Keratinocyte (primary cell): ENCODE measurements around the gene ADAMTS10. TPM values are rescaled to one million over a fixed set of nuclear protein-coding genes. Genes with fewer than 3 reads are reported as not detected.

Source experiments
- DNase-seq: peaks from one replicate; pipeline ENCODE4 v3.0.0-alpha.2; 2011; ENCODE audit warnings: low read depth, missing footprints, low spot score
- FAIRE-seq: peaks from 2 replicates; lab custom pipeline; 2011; peaks lifted over from hg19 to GRCh38; lab: Jason Lieb, UNC
- H2AFZ ChIP-seq: 2 replicates; pipeline ENCODE4 v1.6.0; 2012; ENCODE audit warnings: low read length, control low read depth, inconsistent platforms; ENCODE audit not compliant: control insufficient read depth
- H3K27ac ChIP-seq: 2 replicates; pipeline ENCODE4 v1.5.1; 2011; ENCODE audit warnings: low read length; ENCODE audit not compliant: control insufficient read depth, insufficient read depth
- H3K27me3 ChIP-seq: 3 replicates; pipeline ENCODE4 v1.6.0; 2011; ENCODE audit warnings: low read length; ENCODE audit not compliant: control insufficient read depth, insufficient read depth; ENCODE audit errors: extremely low read depth
- H3K36me3 ChIP-seq, 2 experiments: 2 replicates in 1 of 2; 3 replicates in 1 of 2; pipeline ENCODE4 v1.5.1; 2011; ENCODE audit warnings: low read length in 2 of 2, mild to moderate bottlenecking in 1 of 2; ENCODE audit not compliant: control insufficient read depth in 2 of 2, insufficient read depth in 2 of 2; ENCODE audit errors: extremely low read depth in 1 of 2
- H3K4me1 ChIP-seq: 3 replicates; pipeline ENCODE4 v1.5.1; 2011; ENCODE audit warnings: low read length; ENCODE audit not compliant: control insufficient read depth, insufficient read depth; ENCODE audit errors: extremely low read depth
- H3K4me2 ChIP-seq: 3 replicates; pipeline ENCODE4 v1.6.0; 2011; ENCODE audit warnings: low read depth, low read length; ENCODE audit not compliant: control insufficient read depth, insufficient read depth; ENCODE audit errors: extremely low read depth
- H3K4me3 ChIP-seq, 3 experiments: fragments of 200-600 bp in 1 of 3; sonication (generic) in 1 of 3; 2 replicates in 2 of 3; 3 replicates in 1 of 3; pipeline ENCODE4 v1.5.1; 2011 to 2016; ENCODE audit warnings: low read length in 3 of 3, mild to moderate bottlenecking in 3 of 3, control low read depth in 2 of 3, inconsistent platforms in 1 of 3, low read depth in 1 of 3, mixed read lengths in 1 of 3, mixed run types in 1 of 3, moderate library complexity in 1 of 3; ENCODE audit not compliant: control insufficient read depth in 2 of 3, insufficient read depth in 2 of 3; ENCODE audit errors: extremely low read depth in 1 of 3
- H3K79me2 ChIP-seq: 2 replicates; pipeline ENCODE4 v1.6.0; 2012; ENCODE audit warnings: low read length; ENCODE audit not compliant: control insufficient read depth, insufficient read depth
- H3K9ac ChIP-seq: 3 replicates; pipeline ENCODE4 v1.6.0; 2011; ENCODE audit warnings: low read length; ENCODE audit not compliant: control insufficient read depth, insufficient read depth; ENCODE audit errors: extremely low read depth
- H3K9me1 ChIP-seq: 3 replicates; pipeline ENCODE4 v1.6.0; 2011; ENCODE audit warnings: low read length; ENCODE audit not compliant: control insufficient read depth, insufficient read depth; ENCODE audit errors: extremely low read depth
- H3K9me3 ChIP-seq: 2 replicates; pipeline ENCODE4 v1.5.1; 2012; ENCODE audit warnings: low read depth, low read length; ENCODE audit not compliant: control insufficient read depth
- H4K20me1 ChIP-seq: 3 replicates; pipeline ENCODE4 v1.6.0; 2011; ENCODE audit warnings: low read length; ENCODE audit not compliant: control insufficient read depth, insufficient read depth; ENCODE audit errors: extremely low read depth
- EZH2 ChIP-seq: IDR thresholded peaks from one replicate; pipeline ENCODE4 v1.6.1; 2012; ENCODE audit warnings: inconsistent platforms, mild to moderate bottlenecking, low read length, moderate library complexity
- dilution Hi-C: fragments of 300-500 bp; cut with MboI; formaldehyde crosslinking; loops from one replicate; pipeline ENCODE4 v1.7.0; 2020; ENCODE audit warnings: low sequenced_read_pairs; ENCODE audit not compliant: extremely low pct_ligation_motif_present
- polyA plus RNA-seq, 5 experiments: library from polyadenylated mRNA; depleted of rRNA in 3 of 5; stranded (reverse) in 3 of 5; stranded (forward) in 1 of 5; unstranded in 1 of 5; fragments of >200 nt; gene quantifications; 1 replicate in 1 of 5; 2 replicates in 3 of 5; 3 replicates in 1 of 5; pipeline versions ENCODE4 v1.2.1 to v1.2.3, GENCODE V29; 2011 to 2012; ENCODE audit warnings: missing spikeins in 2 of 5, low read depth in 1 of 5, low replicate concordance in 1 of 5
- TF ChIP-seq, protein P1 (sequence below), 3 experiments: IDR thresholded peaks in 1 of 3; conservative IDR thresholded peaks in 1 of 3; optimal IDR thresholded peaks in 1 of 3; 2 replicates in 2 of 3; 3 replicates in 1 of 3; pipeline versions ENCODE3 to v1.5.1; 2011; ENCODE audit warnings: low read length in 3 of 3, mild to moderate bottlenecking in 3 of 3, moderate library complexity in 2 of 3, control low read depth in 1 of 3, inconsistent platforms in 1 of 3; ENCODE audit not compliant: insufficient read depth in 2 of 3; ENCODE audit errors: extremely low read depth in 1 of 3

The ADAMTS10 gene
- polyA plus RNA-seq, 1 donor (not counting 4 experiments of a cell fraction or from before 2014, with no cell fraction given): not detected

DNA sequence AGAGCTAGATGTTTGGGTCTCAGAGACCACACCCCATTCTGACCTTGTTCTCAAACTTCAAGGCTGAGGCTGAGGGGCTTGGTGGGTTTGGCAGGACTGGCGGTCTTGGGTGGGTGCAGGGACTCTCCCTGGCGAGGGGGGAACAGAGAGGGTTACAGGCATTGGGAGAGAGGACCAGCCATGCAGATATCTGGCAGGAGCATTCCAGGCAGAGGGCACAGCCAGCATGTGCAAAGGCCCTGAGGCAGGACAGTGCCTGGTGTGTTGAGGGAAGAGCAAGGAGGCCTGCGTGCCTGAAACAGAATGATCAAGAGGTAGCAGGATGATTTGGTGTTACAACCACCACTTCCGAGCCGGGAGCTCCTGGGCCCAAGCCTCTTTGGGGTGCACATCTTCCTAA is 47.4 kb upstream of the ADAMTS10 start:
- DNase-seq (no peak), FAIRE-seq (no peak)
- no peaks in the 10 kb centered on the region for H3K79me2 ChIP-seq
- H3K9me3 ChIP-seq: no peaks in the 10 kb centered on the region
- TF ChIP-seq, protein P1, sequence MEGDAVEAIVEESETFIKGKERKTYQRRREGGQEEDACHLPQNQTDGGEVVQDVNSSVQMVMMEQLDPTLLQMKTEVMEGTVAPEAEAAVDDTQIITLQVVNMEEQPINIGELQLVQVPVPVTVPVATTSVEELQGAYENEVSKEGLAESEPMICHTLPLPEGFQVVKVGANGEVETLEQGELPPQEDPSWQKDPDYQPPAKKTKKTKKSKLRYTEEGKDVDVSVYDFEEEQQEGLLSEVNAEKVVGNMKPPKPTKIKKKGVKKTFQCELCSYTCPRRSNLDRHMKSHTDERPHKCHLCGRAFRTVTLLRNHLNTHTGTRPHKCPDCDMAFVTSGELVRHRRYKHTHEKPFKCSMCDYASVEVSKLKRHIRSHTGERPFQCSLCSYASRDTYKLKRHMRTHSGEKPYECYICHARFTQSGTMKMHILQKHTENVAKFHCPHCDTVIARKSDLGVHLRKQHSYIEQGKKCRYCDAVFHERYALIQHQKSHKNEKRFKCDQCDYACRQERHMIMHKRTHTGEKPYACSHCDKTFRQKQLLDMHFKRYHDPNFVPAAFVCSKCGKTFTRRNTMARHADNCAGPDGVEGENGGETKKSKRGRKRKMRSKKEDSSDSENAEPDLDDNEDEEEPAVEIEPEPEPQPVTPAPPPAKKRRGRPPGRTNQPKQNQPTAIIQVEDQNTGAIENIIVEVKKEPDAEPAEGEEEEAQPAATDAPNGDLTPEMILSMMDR (optimal IDR thresholded peaks at IDR 0.05 in 1 of 3, IDR thresholded peaks at IDR 0.05 in 1 of 3, conservative IDR thresholded peaks at IDR 0.05 in 1 of 3; ENCODE audit: extremely low read depth in 1 of 3, insufficient read depth in 2 of 3, low read length in 3 of 3): no peak
- TF ChIP-seq EZH2: no peak
- dilution Hi-C loops: no loop called here
- H3K27me3 ChIP-seq: no peaks in the 10 kb centered on the region
- H3K4me1 ChIP-seq: no peaks in the 10 kb centered on the region
- H3K27ac ChIP-seq: no peak overlapping the region
- H4K20me1 ChIP-seq: no peaks in the 10 kb centered on the region
- H3K36me3 ChIP-seq: no peaks in the 10 kb centered on the region
- no peak overlapping the region for H3K9ac ChIP-seq
- H3K4me2 ChIP-seq: no peak overlapping the region
- no peak overlapping the region for H3K4me3 ChIP-seq
- H3K9me1 ChIP-seq: no peaks in the 10 kb centered on the region
- H2AFZ ChIP-seq: no peak overlapping the region

DNA sequence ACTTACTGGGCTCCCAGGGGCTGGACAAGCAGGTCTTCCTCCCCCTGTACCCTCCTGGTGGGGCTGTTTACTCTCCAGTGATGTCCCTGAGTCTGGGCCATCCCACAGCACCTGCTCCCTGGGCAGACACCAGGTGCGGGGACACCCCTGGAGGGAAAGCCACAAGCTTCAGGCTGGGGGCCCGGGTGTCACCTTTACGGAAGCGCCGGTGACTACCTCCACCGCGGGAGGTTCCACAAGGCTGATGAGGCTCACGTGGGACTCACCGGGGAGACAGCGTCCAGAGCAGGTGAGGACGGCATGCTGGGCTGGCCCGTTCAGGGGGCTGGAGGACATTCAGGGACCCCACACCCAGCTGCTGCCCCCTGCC is 44.8 kb upstream of the ADAMTS10 start:
- Histone ChIP-seq H3K4me2 (no peak overlapping the region), H3K9me1 (no peaks in the 10 kb centered on the region), H3K27me3 (no peaks in the 10 kb centered on the region), H2AFZ (no peak overlapping the region), H3K36me3 (no peaks in the 10 kb centered on the region), H3K4me3 (no peak overlapping the region), H3K9me3 (no peaks in the 10 kb centered on the region), H3K4me1 (no peaks in the 10 kb centered on the region), H3K27ac (no peak overlapping the region), H3K9ac (no peak overlapping the region), H4K20me1 (no peaks in the 10 kb centered on the region), H3K79me2 (no peaks in the 10 kb centered on the region)
- DNase-seq: no peak
- no peak for FAIRE-seq
- dilution Hi-C loops: no loop called here
- TF ChIP-seq, protein P1 (optimal IDR thresholded peaks at IDR 0.05 in 1 of 3, IDR thresholded peaks at IDR 0.05 in 1 of 3, conservative IDR thresholded peaks at IDR 0.05 in 1 of 3; ENCODE audit: extremely low read depth in 1 of 3, insufficient read depth in 2 of 3, low read length in 3 of 3): no peak
- no peak for TF ChIP-seq EZH2
